Measurements from ENCODE around the gene CACNA1C.

The CACNA1C gene

DNA sequence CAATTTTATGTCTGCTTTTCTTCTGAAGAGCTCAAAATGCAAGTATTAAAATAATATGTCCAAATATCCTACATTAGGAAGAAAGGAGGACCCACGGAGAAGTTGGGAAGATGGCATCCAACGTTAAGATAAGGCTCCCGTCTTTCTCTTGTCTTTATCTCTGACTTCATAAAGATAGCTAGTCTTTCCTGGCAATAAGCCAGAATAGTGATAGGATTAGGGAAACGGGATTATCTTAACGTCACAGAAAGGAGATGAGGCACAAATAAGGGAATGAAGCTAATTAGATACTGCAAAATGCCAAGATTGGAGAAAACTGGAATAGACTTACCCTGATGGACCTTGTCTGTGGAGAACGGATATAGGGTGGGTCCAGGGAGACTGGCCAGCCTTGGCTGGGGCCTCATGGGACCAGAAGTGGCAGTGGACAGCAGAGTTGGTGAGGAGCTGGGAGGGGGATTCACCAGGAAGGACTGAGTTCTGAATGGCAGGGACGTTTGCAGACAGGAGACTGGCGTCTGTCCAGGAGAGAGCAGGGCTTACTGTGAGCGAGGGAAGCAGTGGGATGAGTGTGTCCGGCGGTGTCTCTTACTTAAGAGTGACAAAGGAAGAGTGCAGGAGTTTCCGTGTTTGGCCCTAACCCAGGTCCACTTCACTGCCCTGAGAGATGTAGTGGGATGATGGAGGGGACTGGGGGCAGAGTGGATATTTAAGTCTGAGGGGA, 119.9 kb downstream of the CACNA1C start:
- DNase-seq: no peak

DNA sequence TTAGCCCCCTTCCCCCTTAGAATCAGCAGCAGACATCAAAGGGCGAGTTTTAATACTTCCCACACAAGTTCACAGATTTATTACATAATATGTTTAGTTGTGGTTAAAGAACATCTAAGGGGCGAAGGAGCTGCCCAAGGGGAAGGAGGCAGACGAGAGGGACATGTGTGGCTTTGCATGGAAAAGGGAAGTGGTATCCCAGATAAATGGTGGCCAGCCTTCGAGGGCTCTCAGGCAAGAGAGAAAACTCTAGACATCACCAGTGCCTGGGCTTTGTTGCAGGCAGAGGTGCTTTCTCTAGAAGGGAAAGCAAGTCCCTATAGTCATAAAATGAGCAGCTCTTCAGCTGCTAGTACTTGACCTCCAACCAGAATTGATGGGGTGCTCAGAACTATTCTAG, 121.2 kb downstream of the CACNA1C start:
- no peak for DNase-seq

GRCh38 chr12:2177003-2177402, 124.2 kb downstream of the CACNA1C start:
- DNase-seq: no peak

DNA sequence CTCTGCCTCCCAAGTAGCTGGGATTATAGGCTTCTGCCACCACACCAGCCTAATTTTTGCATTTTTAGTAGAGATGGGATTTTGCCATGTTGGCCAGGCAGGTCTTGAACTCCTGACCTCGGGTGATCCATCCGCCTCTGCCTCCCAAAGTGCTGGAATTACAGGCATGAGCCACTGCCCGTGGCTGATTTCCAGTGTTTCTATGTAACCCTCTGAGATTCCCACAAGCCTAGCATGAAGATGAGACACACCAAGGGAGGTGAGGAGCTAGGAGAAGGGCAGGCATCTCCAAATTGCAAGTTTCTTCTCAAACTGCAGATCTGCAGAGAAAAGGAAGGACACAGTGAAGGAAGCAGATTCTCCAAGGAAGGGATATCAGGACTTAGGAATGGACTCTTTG, 125.0 kb downstream of the CACNA1C start:
- no peak for DNase-seq

DNA sequence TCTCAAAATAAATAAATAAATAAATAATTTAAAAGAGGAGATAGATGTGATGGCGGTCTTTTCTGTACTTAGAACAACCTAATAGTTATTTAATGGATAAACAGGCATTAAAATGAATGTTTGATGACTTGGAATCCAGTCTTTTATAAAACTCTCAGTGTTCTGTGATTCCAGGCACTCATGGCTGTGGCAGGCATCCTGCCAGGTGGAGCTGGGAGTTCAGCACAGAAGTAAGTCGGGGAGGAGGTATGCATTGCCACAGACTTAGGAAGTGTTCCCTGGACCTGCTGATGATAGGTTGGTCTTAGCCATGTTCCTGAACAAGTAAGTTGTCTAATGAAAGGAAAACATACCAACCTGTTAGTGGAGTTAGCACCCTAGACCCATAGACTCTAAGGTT, 126.3 kb downstream of the CACNA1C start:
- DNase-seq: no peak

- no peak for DNase-seq
Measured at GRCh38 chr12:2179953-2180736, 127.4 kb downstream of the CACNA1C start.

GRCh38 chr12:2180737-2181082, 127.9 kb downstream of the CACNA1C start:
- DNase-seq: no peak

GRCh38 chr12:2183556-2184541, 131.1 kb downstream of the CACNA1C start:
- DNase-seq: no peak

GRCh38 chr12:2185751-2186341, 133.1 kb downstream of the CACNA1C start:
- DNase-seq: no peak

GRCh38 chr12:2187195-2187945, 134.6 kb downstream of the CACNA1C start:
- DNase-seq: no peak

GRCh38 chr12:2190085-2190484, 137.3 kb downstream of the CACNA1C start:
- DNase-seq: no peak

DNA sequence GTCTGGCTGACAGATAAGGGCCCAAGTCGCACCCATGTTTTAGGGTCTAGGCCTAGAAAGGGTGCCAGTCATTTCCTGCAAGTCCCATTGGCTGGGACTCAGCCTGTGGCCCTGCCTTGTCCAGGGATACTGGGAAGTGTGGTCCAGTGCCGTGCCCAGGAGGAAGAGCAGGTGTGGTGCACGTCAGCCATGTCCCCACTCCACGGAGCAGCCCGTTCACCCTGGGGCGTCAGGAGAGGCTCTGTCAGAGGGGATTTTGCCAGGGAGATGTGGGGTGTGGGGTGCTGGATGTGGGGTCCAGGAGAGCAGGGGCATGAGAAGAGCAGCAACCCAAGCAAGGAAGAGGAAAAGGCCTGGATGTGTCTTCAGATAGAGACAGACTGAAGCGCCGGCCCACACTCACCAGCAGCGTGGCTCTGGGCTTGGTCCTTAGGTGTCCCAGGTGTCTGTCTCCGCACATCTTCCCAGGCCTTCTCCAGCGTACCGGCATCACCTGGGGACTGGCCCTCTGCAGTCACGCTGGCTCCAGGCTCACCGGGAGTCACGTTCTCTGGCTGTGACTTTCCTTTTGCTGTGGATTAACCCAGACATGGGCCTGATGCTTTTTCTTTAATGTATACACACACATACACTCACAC, 138.2 kb downstream of the CACNA1C start:
- DNase-seq: no peak

DNA sequence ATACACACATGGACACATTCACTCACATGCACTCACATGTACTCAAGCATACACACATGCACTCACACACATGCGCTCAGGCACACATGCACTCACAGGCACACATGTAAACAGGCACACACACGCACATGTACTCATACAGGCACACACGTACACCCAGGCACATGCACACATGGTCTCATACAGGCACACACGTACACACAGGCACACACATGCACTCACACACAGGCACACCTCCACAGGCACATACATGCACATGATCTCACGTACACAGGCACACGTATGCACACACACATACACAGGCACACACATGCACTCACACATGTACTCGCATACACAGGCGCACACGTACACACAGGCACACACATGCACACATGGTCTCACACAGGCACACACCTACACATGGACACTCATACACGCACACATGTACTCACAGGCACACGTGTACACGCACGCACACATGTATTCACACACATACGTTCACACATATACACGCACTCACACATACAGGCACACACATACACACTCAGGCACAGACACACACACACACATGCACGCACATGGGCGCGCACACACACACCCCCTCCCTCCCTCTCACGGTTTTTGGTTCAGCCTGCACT, 138.9 kb downstream of the CACNA1C start:
- no peak for DNase-seq

DNA sequence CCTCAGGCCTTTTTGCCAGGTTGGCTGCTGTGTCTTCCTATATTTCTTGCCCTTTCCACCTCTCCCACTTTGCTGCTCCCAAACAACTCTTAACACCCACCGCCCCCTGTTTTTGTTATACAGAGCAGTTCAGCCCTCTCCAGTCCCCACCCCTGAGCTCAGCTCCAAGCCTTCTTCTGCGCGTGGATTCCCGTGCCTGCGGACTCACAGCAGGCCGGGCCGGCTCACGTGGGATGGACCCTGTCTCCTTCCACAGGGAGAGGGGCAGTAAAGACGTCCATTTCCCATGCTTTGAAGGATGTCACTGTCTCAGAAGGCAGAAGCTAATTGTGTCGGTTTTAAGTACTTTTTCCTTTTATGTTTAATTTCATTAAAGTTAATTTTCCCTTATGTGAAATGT, 139.4 kb downstream of the CACNA1C start:
- no peak for DNase-seq

GRCh38 chr12:2194060-2194459, 141.3 kb downstream of the CACNA1C start:
- DNase-seq: no peak

GRCh38 chr12:2194571-2194970, 141.8 kb downstream of the CACNA1C start:
- no peak for DNase-seq

- no peak for DNase-seq
Measured at GRCh38 chr12:2195085-2195484, 142.3 kb downstream of the CACNA1C start.

DNA sequence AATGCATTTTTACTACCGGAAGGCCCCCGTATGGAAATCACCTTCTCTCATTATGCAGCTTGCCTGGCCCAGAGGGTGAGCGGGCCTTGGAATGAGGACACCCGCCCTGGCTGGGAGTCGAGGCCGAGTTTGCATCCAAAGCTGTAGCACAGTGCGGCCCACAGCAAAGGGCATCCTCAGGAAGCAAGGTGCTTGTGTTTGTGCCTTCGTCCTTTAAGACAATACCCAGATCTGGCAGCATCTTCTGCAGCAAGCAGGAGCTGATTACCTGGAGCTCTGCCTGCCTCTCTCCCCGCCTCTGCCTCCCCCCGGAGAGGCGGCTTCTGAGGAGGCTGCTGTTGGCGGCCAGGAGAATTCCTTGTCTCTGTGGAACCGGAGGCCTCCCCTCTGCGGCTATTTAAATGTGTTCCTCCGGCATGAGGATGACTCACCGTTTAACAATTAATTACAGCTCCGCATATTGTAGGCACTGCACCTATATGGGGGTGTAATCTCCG, 145.3 kb downstream of the CACNA1C start:
- DNase-seq: no peak

DNA sequence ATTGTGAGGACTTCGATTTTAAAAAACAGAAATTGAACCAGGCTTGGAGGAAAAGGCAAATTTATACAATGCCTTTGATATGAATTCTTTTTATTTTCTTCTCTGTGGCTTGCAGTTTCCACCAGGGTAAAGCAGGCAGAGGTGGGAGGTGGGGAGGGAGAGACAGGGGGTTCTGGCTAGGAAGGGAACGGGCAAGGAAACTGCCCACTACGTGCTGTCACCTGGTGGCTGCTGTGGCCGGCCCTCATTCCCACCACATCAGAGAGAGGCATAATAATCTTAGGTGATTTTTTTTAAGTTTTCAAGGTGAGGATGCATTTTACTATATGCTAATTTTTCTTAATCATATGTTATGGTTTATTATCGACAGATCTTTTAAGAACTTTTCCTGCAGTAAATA, 145.8 kb downstream of the CACNA1C start:
- no peak for DNase-seq

GRCh38 chr12:2205996-2206395, 153.2 kb downstream of the CACNA1C start:
- DNase-seq: no peak

Data from DMS153 (cell line).